H1 (cell line): Measurements from ENCODE around the gene EFR3B. TPM values are rescaled to one million over a fixed set of nuclear protein-coding genes. Genes with fewer than 3 reads are reported as not detected.

Experiments used
- CHD7 ChIP-seq: fragments of 300-600 bp; sonication (generic); IDR thresholded peaks from 2 replicates; pipeline ENCODE4 v1.7.1; 2012; ENCODE audit warnings: low read length, moderate library complexity, mild to moderate bottlenecking, inconsistent platforms; ENCODE audit not compliant: insufficient replicate concordance
- POU5F1 ChIP-seq: IDR thresholded peaks from 2 replicates; pipeline ENCODE4 v1.6.1; 2011; ENCODE audit warnings: low read depth, mild to moderate bottlenecking, low read length, moderate library complexity
- RBBP5 ChIP-seq: IDR thresholded peaks from 2 replicates; pipeline ENCODE4 v1.7.1; 2012; ENCODE audit warnings: low read depth, mild to moderate bottlenecking, inconsistent platforms, low read length, moderate library complexity, borderline replicate concordance
- polyA plus RNA-seq, 7 experiments: library from polyadenylated mRNA; depleted of rRNA in 3 of 7; stranded (reverse) in 5 of 7; unstranded in 2 of 7; fragments of >200 nt in 5 of 7; fragments of 200-250 nt in 2 of 7; gene quantifications; 1 replicate in 5 of 7; 2 replicates in 1 of 7; 4 replicates in 1 of 7; pipeline versions ENCODE4 v1.2.1 to v1.2.3, GENCODE V29; 2011 to 2013; ENCODE audit warnings: missing spikeins in 2 of 7, mixed read lengths in 2 of 7
- total RNA-seq: library from RNA; stranded (reverse); fragmentation: NEBNext Ultra II Directional; extraction: Animal tissue kit (Norgen Biotek cat#: 25700); gene quantifications from 2 replicates; pipeline ENCODE4 v1.2.1, GENCODE V29; 2021

Gene EFR3B
- total and polyA plus RNA-seq, 2 of the 8 experiments (the other 6 are each of a cell fraction or from before 2014, with no cell fraction given): 3.4 to 9.6 TPM

GRCh38 chr2:25023333-25023732 lies 18.5 kb upstream of the EFR3B start (continued):
- TF ChIP-seq CHD7 (no peak), RBBP5 (no peak), POU5F1 (no peak)
